ENCODE measurements around the gene DALRD3. TPM values are rescaled to one million over a fixed set of nuclear protein-coding genes. Genes with fewer than 3 reads are reported as not detected.

DALRD3 gene
- total RNA-seq, 1 donor from 2014 or later: 45.5 TPM

- Mint-ChIP-seq H3K27ac (no peak overlapping the region), H3K27me3 (no peaks in the 10 kb centered on the region), H3K4me1 (ENCODE audit: low read depth) (no peaks in the 10 kb centered on the region), H3K4me3 (ENCODE audit: low read depth) (no peak overlapping the region), H3K9me3 (ENCODE audit: low read depth) (no peaks in the 10 kb centered on the region), H3K36me3 (ENCODE audit: insufficient read depth) (peaks cover 14% of the 10 kb centered on the region)
- TF ChIP-seq, protein P1, sequence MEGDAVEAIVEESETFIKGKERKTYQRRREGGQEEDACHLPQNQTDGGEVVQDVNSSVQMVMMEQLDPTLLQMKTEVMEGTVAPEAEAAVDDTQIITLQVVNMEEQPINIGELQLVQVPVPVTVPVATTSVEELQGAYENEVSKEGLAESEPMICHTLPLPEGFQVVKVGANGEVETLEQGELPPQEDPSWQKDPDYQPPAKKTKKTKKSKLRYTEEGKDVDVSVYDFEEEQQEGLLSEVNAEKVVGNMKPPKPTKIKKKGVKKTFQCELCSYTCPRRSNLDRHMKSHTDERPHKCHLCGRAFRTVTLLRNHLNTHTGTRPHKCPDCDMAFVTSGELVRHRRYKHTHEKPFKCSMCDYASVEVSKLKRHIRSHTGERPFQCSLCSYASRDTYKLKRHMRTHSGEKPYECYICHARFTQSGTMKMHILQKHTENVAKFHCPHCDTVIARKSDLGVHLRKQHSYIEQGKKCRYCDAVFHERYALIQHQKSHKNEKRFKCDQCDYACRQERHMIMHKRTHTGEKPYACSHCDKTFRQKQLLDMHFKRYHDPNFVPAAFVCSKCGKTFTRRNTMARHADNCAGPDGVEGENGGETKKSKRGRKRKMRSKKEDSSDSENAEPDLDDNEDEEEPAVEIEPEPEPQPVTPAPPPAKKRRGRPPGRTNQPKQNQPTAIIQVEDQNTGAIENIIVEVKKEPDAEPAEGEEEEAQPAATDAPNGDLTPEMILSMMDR (IDR thresholded peaks at IDR 0.05; ENCODE audit: unreplicated experiment): no peak
- DNase-seq (ENCODE audit: low spot score, unreplicated experiment): no peak
Measured at GRCh38 chr3:48980295-48980694, 38.1 kb downstream of the DALRD3 start.

GRCh38 chr3:48979451-48979850, 38.9 kb downstream of the DALRD3 start:
- no peak overlapping the region for H3K27ac Mint-ChIP-seq
- DNase-seq (ENCODE audit: low spot score, unreplicated experiment): no peak
- H3K4me3 Mint-ChIP-seq (ENCODE audit: low read depth): no peak overlapping the region
- no peaks in the 10 kb centered on the region for H3K27me3 Mint-ChIP-seq
- no peaks in the 10 kb centered on the region for H3K9me3 Mint-ChIP-seq (ENCODE audit: low read depth)
- peaks cover 16% of the 10 kb centered on the region for H3K36me3 Mint-ChIP-seq (ENCODE audit: insufficient read depth)
- no peaks in the 10 kb centered on the region for H3K4me1 Mint-ChIP-seq (ENCODE audit: low read depth)
- TF ChIP-seq, protein P1 (IDR thresholded peaks at IDR 0.05; ENCODE audit: unreplicated experiment): no peak

- DNase-seq (ENCODE audit: low spot score, unreplicated experiment): no peak
- H3K4me3 Mint-ChIP-seq (ENCODE audit: low read depth): no peak overlapping the region
- H3K27ac Mint-ChIP-seq: no peak overlapping the region
- H3K27me3 Mint-ChIP-seq: no peaks in the 10 kb centered on the region
- no peaks in the 10 kb centered on the region for H3K9me3 Mint-ChIP-seq (ENCODE audit: low read depth)
- TF ChIP-seq, protein P1 (IDR thresholded peaks at IDR 0.05; ENCODE audit: unreplicated experiment): no peak
- H3K36me3 Mint-ChIP-seq (ENCODE audit: insufficient read depth): peaks cover 9% of the 10 kb centered on the region
- H3K4me1 Mint-ChIP-seq (ENCODE audit: low read depth): no peaks in the 10 kb centered on the region
Measured at GRCh38 chr3:48974076-48974864, 44.1 kb downstream of the DALRD3 start.

GRCh38 chr3:48970586-48970985, 47.8 kb downstream of the DALRD3 start:
- Mint-ChIP-seq H3K27ac (no peak overlapping the region), H3K27me3 (no peaks in the 10 kb centered on the region), H3K9me3 (ENCODE audit: low read depth) (no peaks in the 10 kb centered on the region), H3K4me3 (ENCODE audit: low read depth) (no peak overlapping the region), H3K4me1 (ENCODE audit: low read depth) (no peaks in the 10 kb centered on the region), H3K36me3 (ENCODE audit: insufficient read depth) (peaks cover 6% of the 10 kb centered on the region)
- TF ChIP-seq, protein P1 (IDR thresholded peaks at IDR 0.05; ENCODE audit: unreplicated experiment): no peak
- no peak for DNase-seq (ENCODE audit: low spot score, unreplicated experiment)

DNA sequence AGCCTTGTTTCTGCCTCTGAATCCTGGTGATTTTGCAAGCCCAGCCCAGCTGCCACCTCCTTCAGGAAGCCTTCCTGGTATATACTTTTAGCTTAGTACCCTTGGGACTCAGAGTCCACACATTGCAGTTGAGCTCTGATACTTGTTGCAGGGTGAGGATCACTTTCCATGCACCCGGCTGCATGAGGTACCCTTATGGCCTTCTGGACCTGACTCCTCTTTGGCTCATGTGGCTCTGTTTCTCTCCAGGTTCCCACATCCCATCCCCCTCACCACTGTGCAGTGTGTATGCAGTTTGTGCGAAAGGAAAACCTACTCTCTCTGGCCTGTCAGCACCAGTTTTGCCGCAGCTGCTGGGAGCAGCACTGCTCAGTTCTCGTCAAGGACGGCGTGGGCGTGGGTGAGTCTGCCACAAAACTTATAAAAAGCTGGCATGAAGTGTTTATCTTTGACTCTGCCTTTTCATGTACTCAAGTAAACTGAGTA, 51.5 kb downstream of the DALRD3 start:
- TF ChIP-seq, protein P1 (IDR thresholded peaks at IDR 0.05; ENCODE audit: unreplicated experiment): no peak
- H3K27ac Mint-ChIP-seq: no peak overlapping the region
- H3K9me3 Mint-ChIP-seq (ENCODE audit: low read depth): no peaks in the 10 kb centered on the region
- no peak for DNase-seq (ENCODE audit: low spot score, unreplicated experiment)
- no peak overlapping the region for H3K4me3 Mint-ChIP-seq (ENCODE audit: low read depth)
- H3K4me1 Mint-ChIP-seq (ENCODE audit: low read depth): no peaks in the 10 kb centered on the region
- no peaks in the 10 kb centered on the region for H3K27me3 Mint-ChIP-seq
- H3K36me3 Mint-ChIP-seq (ENCODE audit: insufficient read depth): peaks cover 6% of the 10 kb centered on the region

All from progenitor cell of endocrine pancreas (in vitro differentiated cells).